ENCODE data around the gene UBE3C.

DNA sequence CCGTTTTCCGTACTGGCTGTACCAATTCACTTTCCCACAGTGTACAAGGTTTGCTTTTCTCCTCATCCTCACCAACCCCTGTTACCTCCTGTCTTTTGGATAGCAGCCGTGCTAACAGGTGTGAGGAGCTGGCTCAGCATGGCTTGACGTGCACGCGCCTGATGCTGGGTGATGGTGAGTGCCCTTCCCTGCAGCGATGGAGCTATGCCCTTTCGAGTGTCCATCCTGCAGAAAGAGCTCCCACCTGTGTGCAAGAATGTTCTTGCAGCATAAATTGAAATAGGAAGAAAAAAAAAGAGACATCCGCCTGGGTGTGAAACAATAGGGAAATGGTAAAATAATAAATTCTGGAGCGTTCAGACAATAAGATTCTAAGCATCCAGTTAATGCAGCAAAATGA, 9.5 kb upstream of the UBE3C start:
- TF ChIP-seq, protein P1, sequence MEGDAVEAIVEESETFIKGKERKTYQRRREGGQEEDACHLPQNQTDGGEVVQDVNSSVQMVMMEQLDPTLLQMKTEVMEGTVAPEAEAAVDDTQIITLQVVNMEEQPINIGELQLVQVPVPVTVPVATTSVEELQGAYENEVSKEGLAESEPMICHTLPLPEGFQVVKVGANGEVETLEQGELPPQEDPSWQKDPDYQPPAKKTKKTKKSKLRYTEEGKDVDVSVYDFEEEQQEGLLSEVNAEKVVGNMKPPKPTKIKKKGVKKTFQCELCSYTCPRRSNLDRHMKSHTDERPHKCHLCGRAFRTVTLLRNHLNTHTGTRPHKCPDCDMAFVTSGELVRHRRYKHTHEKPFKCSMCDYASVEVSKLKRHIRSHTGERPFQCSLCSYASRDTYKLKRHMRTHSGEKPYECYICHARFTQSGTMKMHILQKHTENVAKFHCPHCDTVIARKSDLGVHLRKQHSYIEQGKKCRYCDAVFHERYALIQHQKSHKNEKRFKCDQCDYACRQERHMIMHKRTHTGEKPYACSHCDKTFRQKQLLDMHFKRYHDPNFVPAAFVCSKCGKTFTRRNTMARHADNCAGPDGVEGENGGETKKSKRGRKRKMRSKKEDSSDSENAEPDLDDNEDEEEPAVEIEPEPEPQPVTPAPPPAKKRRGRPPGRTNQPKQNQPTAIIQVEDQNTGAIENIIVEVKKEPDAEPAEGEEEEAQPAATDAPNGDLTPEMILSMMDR (IDR thresholded peaks at IDR 0.05) = no peak
- no peak for TF ChIP-seq POLR2A (IDR thresholded peaks at IDR 0.05)

Measured in prostate gland (tissue), 2 donors.